ENCODE measurements around the gene NXN. TPM values are rescaled to one million over a fixed set of nuclear protein-coding genes. Genes with fewer than 3 reads are reported as not detected.

NXN gene
- total RNA-seq, 6 experiments from 2014 or later: 2.7 to 9.5 (median 8.0) TPM

DNA sequence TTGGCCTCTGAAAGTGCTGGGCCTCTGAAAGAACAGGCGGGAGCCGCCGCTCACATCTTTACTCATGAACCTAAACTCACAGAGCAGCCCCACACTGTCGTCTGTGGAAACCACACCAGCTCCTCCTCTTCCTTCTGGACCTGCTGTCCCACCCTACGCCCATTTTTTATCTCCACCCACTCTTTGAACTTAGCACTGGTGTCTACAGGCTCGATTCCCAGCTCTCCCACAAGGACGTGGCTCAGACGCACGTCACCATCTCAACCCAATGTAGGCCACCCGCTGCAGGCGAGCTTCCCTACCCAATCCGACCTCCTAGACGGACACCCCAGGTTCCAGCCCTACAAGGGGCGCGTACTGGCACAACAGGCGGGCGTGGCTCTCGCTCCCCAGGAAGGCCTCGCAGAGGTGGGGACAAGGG lies 62.2 kb downstream of the NXN start:
- no peaks in the 10 kb centered on the region for H3K36me3 ChIP-seq
- H3K4me1 ChIP-seq: peaks cover 0 to 8% (median 0%) of the 10 kb centered on the region in 4 donors
- peak overlapping the region in 1 of 3 donors; percentile 51 for H3K27ac ChIP-seq
- TF ChIP-seq POLR2A (IDR thresholded peaks at IDR 0.05): no peak
- TF ChIP-seq, protein P1, sequence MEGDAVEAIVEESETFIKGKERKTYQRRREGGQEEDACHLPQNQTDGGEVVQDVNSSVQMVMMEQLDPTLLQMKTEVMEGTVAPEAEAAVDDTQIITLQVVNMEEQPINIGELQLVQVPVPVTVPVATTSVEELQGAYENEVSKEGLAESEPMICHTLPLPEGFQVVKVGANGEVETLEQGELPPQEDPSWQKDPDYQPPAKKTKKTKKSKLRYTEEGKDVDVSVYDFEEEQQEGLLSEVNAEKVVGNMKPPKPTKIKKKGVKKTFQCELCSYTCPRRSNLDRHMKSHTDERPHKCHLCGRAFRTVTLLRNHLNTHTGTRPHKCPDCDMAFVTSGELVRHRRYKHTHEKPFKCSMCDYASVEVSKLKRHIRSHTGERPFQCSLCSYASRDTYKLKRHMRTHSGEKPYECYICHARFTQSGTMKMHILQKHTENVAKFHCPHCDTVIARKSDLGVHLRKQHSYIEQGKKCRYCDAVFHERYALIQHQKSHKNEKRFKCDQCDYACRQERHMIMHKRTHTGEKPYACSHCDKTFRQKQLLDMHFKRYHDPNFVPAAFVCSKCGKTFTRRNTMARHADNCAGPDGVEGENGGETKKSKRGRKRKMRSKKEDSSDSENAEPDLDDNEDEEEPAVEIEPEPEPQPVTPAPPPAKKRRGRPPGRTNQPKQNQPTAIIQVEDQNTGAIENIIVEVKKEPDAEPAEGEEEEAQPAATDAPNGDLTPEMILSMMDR (IDR thresholded peaks at IDR 0.05): no peak
- H3K9me3 ChIP-seq: no peaks in the 10 kb centered on the region
- ATAC-seq: peak in 2 of 4 donors; percentile 13 to 19
- no peak overlapping the region for H3K4me3 ChIP-seq
- 79% methylated on average over 13 of the region's 19 CpGs for WGBS (ENCODE audit: insufficient coverage, low coverage, low lambda C conversion rate, missing lambda C conversion rate)
- intact Hi-C loops (cut with DNase I): no loop called here
- DNase-seq: no peak
- no peaks in the 10 kb centered on the region for H3K27me3 ChIP-seq

DNA sequence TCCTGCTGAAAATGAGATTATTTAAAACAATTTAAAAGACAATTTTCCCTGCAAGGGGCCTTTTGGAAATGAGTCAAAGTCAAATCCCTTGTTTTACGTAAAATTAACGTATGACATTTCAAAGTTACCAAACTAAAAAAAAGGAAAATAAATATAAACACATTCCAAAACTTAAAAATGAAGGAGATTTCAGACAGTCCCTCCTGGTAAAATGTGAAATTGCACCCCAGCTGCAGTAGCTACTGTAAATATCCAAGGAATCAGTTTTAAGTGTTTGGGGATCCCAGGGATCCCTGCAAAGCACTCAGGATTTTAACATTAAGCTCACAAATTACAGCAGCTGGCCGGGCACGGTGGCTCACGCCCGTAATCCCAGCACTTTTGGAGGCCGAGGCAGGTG lies 63.3 kb downstream of the NXN start:
- no peak for TF ChIP-seq POLR2A (IDR thresholded peaks at IDR 0.05)
- TF ChIP-seq, protein P1 (IDR thresholded peaks at IDR 0.05): no peak
- H3K4me3 ChIP-seq: no peak overlapping the region
- H3K9me3 ChIP-seq: no peaks in the 10 kb centered on the region
- no peaks in the 10 kb centered on the region for H3K36me3 ChIP-seq
- intact Hi-C loops (cut with DNase I): no loop called here
- H3K4me1 ChIP-seq: peaks cover 0 to 18% (median 0%) of the 10 kb centered on the region in 4 donors
- H3K27me3 ChIP-seq: no peaks in the 10 kb centered on the region
- ATAC-seq: no peak
- 83% methylated on average over 7 of the region's 7 CpGs for WGBS (ENCODE audit: insufficient coverage, low coverage, low lambda C conversion rate, missing lambda C conversion rate)
- DNase-seq: no peak
- no peak overlapping the region for H3K27ac ChIP-seq

DNA sequence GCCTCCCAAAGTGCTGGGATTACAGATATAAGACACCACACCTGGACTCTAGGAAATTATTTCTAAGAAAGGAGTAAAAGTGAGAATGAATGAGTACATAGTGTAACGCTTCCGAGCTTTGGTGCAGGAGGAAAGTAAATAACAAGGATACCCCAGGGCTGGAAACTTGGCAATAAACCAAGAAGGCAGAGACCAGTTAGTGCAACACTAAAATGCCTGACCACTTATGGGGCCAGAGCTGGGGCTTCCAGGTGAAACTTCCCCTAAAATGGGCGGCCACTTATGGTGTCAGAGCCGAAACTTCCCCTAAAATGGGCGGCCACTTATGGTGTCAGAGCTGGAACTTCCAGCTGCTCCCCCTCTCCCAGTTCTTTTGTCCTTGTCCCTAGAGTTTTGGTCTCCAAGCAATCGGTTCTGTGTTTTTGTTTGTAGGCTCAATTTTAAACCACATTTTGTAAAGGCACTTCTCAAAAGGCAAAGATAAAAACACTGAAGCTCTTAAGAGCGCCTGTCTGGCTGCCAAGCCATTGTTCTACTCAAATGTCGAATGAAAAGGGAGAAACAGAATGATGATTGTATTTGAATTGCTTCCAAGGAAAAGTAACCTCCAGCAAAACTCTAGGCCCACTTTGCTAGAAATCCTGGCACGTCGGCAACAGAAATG lies 63.9 kb downstream of the NXN start:
- Histone ChIP-seq H3K4me1 (peaks cover 0 to 24% (median 0%) of the 10 kb centered on the region in 4 donors), H3K27me3 (no peaks in the 10 kb centered on the region), H3K4me3 (no peak overlapping the region), H3K9me3 (no peaks in the 10 kb centered on the region), H3K36me3 (no peaks in the 10 kb centered on the region), H3K27ac (peak overlapping the region in 2 of 3 donors; percentile 30 to 57)
- TF ChIP-seq, protein P1 (IDR thresholded peaks at IDR 0.05): no peak
- no peak for TF ChIP-seq POLR2A (IDR thresholded peaks at IDR 0.05)
- DNase-seq: no peak
- ATAC-seq: peak in 3 of 4 donors; percentile 19 to 53 (median 50)
- 55% methylated on average over 9 of the region's 10 CpGs for WGBS (ENCODE audit: insufficient coverage, low coverage, low lambda C conversion rate, missing lambda C conversion rate)
- intact Hi-C loops (cut with DNase I): no loop called here

DNA sequence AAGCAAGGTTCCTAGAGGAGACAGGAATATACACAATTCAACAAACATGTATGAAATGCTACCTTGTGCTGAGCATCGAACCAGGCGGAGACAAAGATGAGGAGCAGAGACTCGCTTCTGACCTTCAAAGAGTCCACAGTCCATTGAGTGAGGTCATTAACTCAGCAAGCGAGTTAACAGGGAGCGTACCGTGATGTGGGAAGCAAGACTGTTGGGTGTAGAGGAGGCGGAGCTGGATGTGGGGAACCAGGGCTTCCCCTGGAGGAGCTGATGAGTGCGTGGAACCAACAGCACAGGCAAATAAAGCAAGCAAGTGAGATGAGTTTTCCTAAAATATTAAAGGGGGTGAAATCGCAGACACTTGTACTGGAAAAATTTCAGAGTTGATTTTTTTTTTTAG lies 65.0 kb downstream of the NXN start:
- no peaks in the 10 kb centered on the region for H3K27me3 ChIP-seq
- WGBS (ENCODE audit: insufficient coverage, low coverage, low lambda C conversion rate, missing lambda C conversion rate): 84% methylated on average over 8 of the region's 9 CpGs
- DNase-seq: no peak
- TF ChIP-seq POLR2A (IDR thresholded peaks at IDR 0.05): no peak
- TF ChIP-seq, protein P1 (IDR thresholded peaks at IDR 0.05): no peak
- H3K4me1 ChIP-seq: peaks cover 0 to 24% (median 0%) of the 10 kb centered on the region in 4 donors
- no peak overlapping the region for H3K4me3 ChIP-seq
- no peak overlapping the region for H3K27ac ChIP-seq
- intact Hi-C loops (cut with DNase I): no loop called here
- ATAC-seq: no peak
- no peaks in the 10 kb centered on the region for H3K9me3 ChIP-seq
- no peaks in the 10 kb centered on the region for H3K36me3 ChIP-seq
